GM12873 (cell line): ENCODE data around the gene TBXA2R.

Source experiments
- CTCF ChIP-seq: IDR thresholded peaks from 2 replicates; pipeline ENCODE4 v1.5.1; 2012; ENCODE audit warnings: low read depth, mild to moderate bottlenecking, moderate library complexity, low read length, control low read depth; ENCODE audit not compliant: insufficient read depth; ENCODE audit errors: missing control alignments

TBXA2R gene

GRCh38 chr19:3593156-3593555 is 13.5 kb downstream of the TBXA2R start:
- TF ChIP-seq CTCF = no peak

- no peak for TF ChIP-seq CTCF
These were observed 14.6 kb downstream of the TBXA2R start for GRCh38 chr19:3591876-3592613.

GRCh38 chr19:3590991-3591659 is 15.6 kb downstream of the TBXA2R start:
- TF ChIP-seq CTCF = no peak

- TF ChIP-seq CTCF = no peak
These were observed 16.7 kb downstream of the TBXA2R start for GRCh38 chr19:3589949-3590348.

- TF ChIP-seq CTCF = no peak
These were observed 17.2 kb downstream of the TBXA2R start for GRCh38 chr19:3589439-3589838.

GRCh38 chr19:3586707-3587346 is 19.8 kb downstream of the TBXA2R start:
- TF ChIP-seq CTCF = no peak

GRCh38 chr19:3586127-3586626 is 20.5 kb downstream of the TBXA2R start:
- peak; percentile 60 for TF ChIP-seq CTCF
